ENCODE data around the gene ABAT.

- no peak for TF ChIP-seq CTCF (IDR thresholded peaks at IDR 0.05; ENCODE audit: low read length)
- TF ChIP-seq EZH2phosphoT487 (IDR thresholded peaks at IDR 0.05; ENCODE audit: low read length): no peak
Observed at GRCh38 chr16:8668113-8668512, 6.3 kb upstream of the ABAT start.
